ENCODE data around the gene FKBP14. TPM values are rescaled to one million over a fixed set of nuclear protein-coding genes. Genes with fewer than 3 reads are reported as not detected.

FKBP14 gene
- total RNA-seq, 1 donor from 2014 or later = 11.7 TPM

DNA sequence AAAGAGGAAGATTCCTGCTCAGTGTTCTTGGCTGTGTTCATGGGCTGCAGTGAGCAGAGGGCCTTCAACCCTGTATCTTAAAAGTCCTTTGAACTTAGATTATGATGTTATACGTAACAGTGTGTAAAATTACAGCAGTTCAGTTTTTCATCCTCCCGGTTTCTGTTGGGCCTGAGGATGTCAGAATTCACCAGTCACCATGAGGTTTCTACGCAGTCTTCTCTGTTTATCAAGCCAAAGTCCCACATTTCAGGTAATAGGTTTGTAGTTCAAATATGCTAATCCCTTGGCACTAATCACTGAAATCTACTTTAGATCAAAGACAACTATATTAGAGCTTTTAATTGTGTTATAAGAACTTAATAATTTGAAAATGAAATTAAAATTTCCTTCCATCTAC, 26.6 kb upstream of the FKBP14 start:
- H3K36me3 ChIP-seq = peaks cover 33% of the 10 kb centered on the region
- intact Hi-C loops (cut with DNase I) = no loop called here
- no peak for ATAC-seq

DNA sequence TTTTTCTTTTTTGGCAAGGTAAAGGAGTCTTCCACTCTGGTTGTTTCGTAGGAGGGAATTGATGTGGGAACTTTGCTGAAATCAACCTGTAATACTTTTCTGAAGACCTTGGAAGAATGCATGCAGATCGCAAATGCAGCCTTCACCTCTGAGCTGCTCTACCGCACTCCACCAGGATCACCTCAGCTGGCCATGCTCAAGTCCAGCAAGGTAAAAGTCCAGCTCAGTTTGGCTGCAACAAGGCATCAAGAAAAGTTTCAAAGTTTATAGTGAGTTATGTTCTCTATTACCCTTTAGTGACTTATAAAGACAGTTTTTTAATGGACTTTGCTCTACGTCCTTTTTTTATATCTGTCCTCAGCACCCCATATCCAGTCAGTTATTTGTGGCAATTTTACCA, 22.7 kb upstream of the FKBP14 start:
- no peak overlapping the region for H3K27ac ChIP-seq
- intact Hi-C loops (cut with DNase I) = no loop called here
- H3K4me3 ChIP-seq = no peak overlapping the region
- no peaks in the 10 kb centered on the region for H3K4me1 ChIP-seq
- ATAC-seq (no peak), DNase-seq (no peak)
- no peaks in the 10 kb centered on the region for H3K9me3 ChIP-seq
- TF ChIP-seq, protein P1, sequence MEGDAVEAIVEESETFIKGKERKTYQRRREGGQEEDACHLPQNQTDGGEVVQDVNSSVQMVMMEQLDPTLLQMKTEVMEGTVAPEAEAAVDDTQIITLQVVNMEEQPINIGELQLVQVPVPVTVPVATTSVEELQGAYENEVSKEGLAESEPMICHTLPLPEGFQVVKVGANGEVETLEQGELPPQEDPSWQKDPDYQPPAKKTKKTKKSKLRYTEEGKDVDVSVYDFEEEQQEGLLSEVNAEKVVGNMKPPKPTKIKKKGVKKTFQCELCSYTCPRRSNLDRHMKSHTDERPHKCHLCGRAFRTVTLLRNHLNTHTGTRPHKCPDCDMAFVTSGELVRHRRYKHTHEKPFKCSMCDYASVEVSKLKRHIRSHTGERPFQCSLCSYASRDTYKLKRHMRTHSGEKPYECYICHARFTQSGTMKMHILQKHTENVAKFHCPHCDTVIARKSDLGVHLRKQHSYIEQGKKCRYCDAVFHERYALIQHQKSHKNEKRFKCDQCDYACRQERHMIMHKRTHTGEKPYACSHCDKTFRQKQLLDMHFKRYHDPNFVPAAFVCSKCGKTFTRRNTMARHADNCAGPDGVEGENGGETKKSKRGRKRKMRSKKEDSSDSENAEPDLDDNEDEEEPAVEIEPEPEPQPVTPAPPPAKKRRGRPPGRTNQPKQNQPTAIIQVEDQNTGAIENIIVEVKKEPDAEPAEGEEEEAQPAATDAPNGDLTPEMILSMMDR (IDR thresholded peaks at IDR 0.05) = no peak
- no peaks in the 10 kb centered on the region for H3K27me3 ChIP-seq (ENCODE audit: low read depth)
- H3K36me3 ChIP-seq = peaks cover 42% of the 10 kb centered on the region

More for the DNA sequence above, 26.6 kb upstream of the FKBP14 start:
- no peak overlapping the region for H3K4me3 ChIP-seq
- TF ChIP-seq, protein P1 (IDR thresholded peaks at IDR 0.05) = no peak
- H3K27me3 ChIP-seq (ENCODE audit: low read depth) = no peaks in the 10 kb centered on the region
- H3K4me1 ChIP-seq = no peaks in the 10 kb centered on the region
- no peak for DNase-seq
- H3K9me3 ChIP-seq = no peaks in the 10 kb centered on the region
- H3K27ac ChIP-seq = no peak overlapping the region

DNA sequence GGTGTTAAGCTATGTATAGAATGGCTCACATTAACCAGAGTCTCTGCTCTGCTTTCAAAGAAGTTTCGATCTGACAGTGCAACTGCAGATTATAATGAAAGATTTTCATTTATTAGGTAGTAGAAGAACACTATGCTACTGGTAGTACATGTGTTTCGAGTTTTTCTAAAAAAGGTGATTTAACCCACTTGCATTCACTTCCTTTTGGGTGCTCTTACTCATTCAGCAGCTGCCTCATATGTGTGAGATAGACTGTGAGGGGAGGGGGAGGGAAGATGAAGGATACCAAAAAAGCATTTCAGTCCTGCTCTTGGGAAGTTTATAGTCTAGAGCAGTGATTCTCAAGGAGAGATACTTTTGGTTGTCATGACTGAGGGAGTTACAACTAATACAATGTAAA, 22.1 kb upstream of the FKBP14 start:
- Histone ChIP-seq H3K36me3 (peaks cover 42% of the 10 kb centered on the region), H3K4me1 (no peaks in the 10 kb centered on the region), H3K4me3 (no peak overlapping the region), H3K27ac (no peak overlapping the region), H3K27me3 (ENCODE audit: low read depth) (no peaks in the 10 kb centered on the region), H3K9me3 (no peaks in the 10 kb centered on the region)
- DNase-seq (no peak), ATAC-seq (no peak)
- TF ChIP-seq, protein P1 (IDR thresholded peaks at IDR 0.05) = no peak
- intact Hi-C loops (cut with DNase I) = no loop called here

DNA sequence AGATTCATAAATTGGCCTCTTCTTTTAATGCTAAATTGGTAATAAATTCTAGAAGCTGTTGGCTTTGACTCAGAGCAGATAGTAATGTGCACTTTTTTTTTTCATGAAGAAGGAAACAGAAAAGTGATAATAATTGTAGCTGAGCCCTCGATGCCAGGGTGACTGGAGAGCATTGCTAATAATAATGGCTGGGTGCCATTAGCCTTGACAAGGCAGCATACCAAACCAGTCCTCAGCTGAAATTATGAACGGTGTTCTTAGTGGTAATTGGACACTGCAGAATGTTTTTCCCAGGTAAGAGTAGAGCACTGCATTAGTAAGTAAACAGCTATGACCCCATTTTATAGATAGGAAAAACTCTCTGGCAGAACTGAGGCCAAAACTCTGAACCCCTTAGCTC, 20.6 kb upstream of the FKBP14 start:
- no peak for ATAC-seq
- Histone ChIP-seq H3K4me1 (no peaks in the 10 kb centered on the region), H3K27me3 (ENCODE audit: low read depth) (no peaks in the 10 kb centered on the region), H3K4me3 (no peak overlapping the region), H3K36me3 (peaks cover 41% of the 10 kb centered on the region), H3K9me3 (no peaks in the 10 kb centered on the region), H3K27ac (no peak overlapping the region)
- TF ChIP-seq, protein P1 (IDR thresholded peaks at IDR 0.05) = no peak
- intact Hi-C loops (cut with DNase I) = no loop called here
- DNase-seq = no peak

DNA sequence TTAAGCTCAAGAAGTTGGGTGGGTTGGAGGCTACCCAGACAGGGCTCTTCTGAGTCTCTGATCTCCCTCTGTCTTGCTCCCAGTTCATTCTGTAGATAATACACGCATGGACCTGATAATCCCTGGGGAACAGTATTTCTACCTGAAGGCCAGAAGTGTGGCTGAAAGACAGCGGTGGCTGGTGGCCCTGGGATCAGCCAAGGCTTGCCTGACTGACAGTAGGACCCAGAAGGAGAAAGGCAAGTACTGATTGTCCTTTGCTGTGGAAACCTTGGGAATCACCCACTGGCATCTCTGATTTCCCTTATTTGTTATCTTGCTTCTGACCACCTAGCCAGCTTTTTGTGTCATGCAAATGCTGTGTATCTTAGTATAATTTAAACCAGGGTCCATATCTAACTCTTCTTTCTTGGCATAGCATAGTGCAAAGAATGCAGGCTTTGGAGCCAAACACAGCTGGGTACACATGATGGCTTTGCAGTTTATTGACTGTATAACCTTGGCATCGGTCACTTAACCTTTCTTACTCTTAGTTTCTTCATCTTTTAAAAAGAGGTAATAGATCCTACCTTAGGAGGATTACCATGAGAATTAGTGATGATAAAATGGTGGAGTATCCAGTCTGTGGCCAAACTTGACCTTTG, 19.7 kb upstream of the FKBP14 start:
- H3K27ac ChIP-seq = no peak overlapping the region
- DNase-seq (no peak), ATAC-seq (no peak)
- intact Hi-C loops (cut with DNase I) = no loop called here
- H3K9me3 ChIP-seq = no peaks in the 10 kb centered on the region
- peaks cover 39% of the 10 kb centered on the region for H3K36me3 ChIP-seq
- TF ChIP-seq, protein P1 (IDR thresholded peaks at IDR 0.05) = no peak
- H3K4me1 ChIP-seq = no peaks in the 10 kb centered on the region
- no peaks in the 10 kb centered on the region for H3K27me3 ChIP-seq (ENCODE audit: low read depth)
- no peak overlapping the region for H3K4me3 ChIP-seq

Data from lower lobe of right lung (tissue), 2 donors.